HepG2 (cell line): ENCODE results near the gene MBD3. TPM values are rescaled to one million over a fixed set of nuclear protein-coding genes. Genes with fewer than 3 reads are reported as not detected.

Source experiments
- ATAC-seq: fragments of 200-7000 bp; cut with Tn5 transposase; 3 replicates; pipeline ENCODE4 v1.9.1; 2020; ENCODE audit warnings: mild to moderate bottlenecking, moderate library complexity
- BruUV-seq: library from RNA; stranded (reverse); fragments of 400-500 nt; replicated peaks from 2 replicates; lab custom pipeline; 2021; lab: Mats Ljungman, UMichigan
- CTCF ChIA-PET: fragments of 300-600 bp; formaldehyde crosslinking; extraction: SDS; loops from one replicate; lab custom pipeline; 2021; ENCODE audit warnings: low total read pairs, inconsistent platforms, low intra/inter-chr PET ratio; lab: Yijun Ruan, JAX
- POLR2A ChIA-PET: fragments of 350-600 bp; sonication (Branson Sonifier 250); formaldehyde crosslinking; loops from one replicate; lab custom pipeline; 2020; ENCODE audit warnings: antibody characterized with exemption, inconsistent platforms; lab: Yijun Ruan, JAX
- DNase-seq: peaks from one replicate; pipeline ENCODE4 v3.0.0-alpha.2; 2015; ENCODE audit warnings: low spot score
- FAIRE-seq: peaks from 3 replicates; lab custom pipeline; 2011; peaks lifted over from hg19 to GRCh38; lab: Jason Lieb, UNC
- H2AFZ ChIP-seq: one replicate; pipeline ENCODE4 v1.6.1; 2011; ENCODE audit warnings: low read length, inconsistent platforms
- H3K27ac ChIP-seq: fragments of 300-600 bp; 3 replicates; pipeline ENCODE4 v1.8.0; 2011; ENCODE audit warnings: mixed run types, mild to moderate bottlenecking, mixed read lengths, low read length, inconsistent platforms; ENCODE audit not compliant: insufficient read depth; ENCODE audit errors: extremely low read length
- H3K27me3 ChIP-seq, 2 experiments: fragments of 200-600 bp in 1 of 2; 2 replicates in 1 of 2; 3 replicates in 1 of 2; pipeline versions ENCODE4 v1.6.0 to v1.8.0; 2011; ENCODE audit warnings: low read length in 2 of 2, mild to moderate bottlenecking in 2 of 2, moderate library complexity in 2 of 2, inconsistent platforms in 1 of 2; ENCODE audit not compliant: insufficient read depth in 2 of 2, control insufficient read depth in 1 of 2
- H3K36me3 ChIP-seq, 2 experiments: fragments of 200-600 bp in 1 of 2; replicated peaks in 1 of 2; 2 replicates in 1 of 2; 3 replicates in 1 of 2; pipeline versions ENCODE4 v1.5.1 to v1.8.0; 2011; ENCODE audit warnings: low read length in 2 of 2, inconsistent platforms in 1 of 2; ENCODE audit not compliant: insufficient read depth in 2 of 2, control insufficient read depth in 1 of 2
- H3K4me1 ChIP-seq: 2 replicates; pipeline ENCODE4 v1.5.1; 2012; ENCODE audit warnings: low read length, inconsistent platforms; ENCODE audit not compliant: insufficient read depth
- H3K4me2 ChIP-seq: 2 replicates; pipeline ENCODE4 v1.6.0; 2011; ENCODE audit warnings: low read depth, low read length, inconsistent platforms
- H3K4me3 ChIP-seq, 3 experiments: fragments of 200-600 bp in 1 of 3; sonication (generic), shearing (Covaris generic) in 1 of 3; replicated peaks in 1 of 3; 2 replicates each; pipeline ENCODE4 v1.5.1; 2011 to 2016; ENCODE audit warnings: low read length in 3 of 3, inconsistent platforms in 2 of 3, low read depth in 2 of 3, mild to moderate bottlenecking in 2 of 3, control low read depth in 1 of 3, mixed read lengths in 1 of 3; ENCODE audit not compliant: insufficient read depth in 1 of 3
- H3K79me2 ChIP-seq: one replicate; pipeline ENCODE4 v1.6.1; 2011; ENCODE audit warnings: low read length, inconsistent platforms; ENCODE audit not compliant: insufficient read depth
- H3K9ac ChIP-seq: 2 replicates; pipeline ENCODE4 v1.6.0; 2011; ENCODE audit warnings: mild to moderate bottlenecking, low read depth, low read length, inconsistent platforms; ENCODE audit not compliant: insufficient read depth
- H3K9me3 ChIP-seq: 2 replicates; pipeline ENCODE4 v1.5.1; 2012; ENCODE audit warnings: mild to moderate bottlenecking, low read length
- H4K20me1 ChIP-seq: 2 replicates; pipeline ENCODE4 v1.6.0; 2011; ENCODE audit warnings: inconsistent platforms, mild to moderate bottlenecking, low read length, moderate library complexity; ENCODE audit not compliant: insufficient read depth
- GABPA ChIP-seq, 2 experiments: IDR thresholded peaks; 2 replicates each; pipeline ENCODE4 v1.6.1; 2011 to 2016; ENCODE audit warnings: low read depth in 2 of 2, low read length in 1 of 2, missing biosample characterization in 1 of 2, missing genetic modification characterization in 1 of 2
- HOXA9 ChIP-seq: sonication (generic); formaldehyde crosslinking; IDR thresholded peaks from 2 replicates; pipeline ENCODE4 v1.8.1; 2022; ENCODE audit warnings: missing genetic modification reagents, mild to moderate bottlenecking, moderate library complexity, borderline replicate concordance
- MAFK ChIP-seq, 2 experiments: IDR thresholded peaks in 1 of 2; conservative IDR thresholded peaks in 1 of 2; 2 replicates each; pipeline ENCODE4 v1.6.1; 2011; ENCODE audit warnings: improper control_type of control experiment in 2 of 2, low read length in 2 of 2
- NRL ChIP-seq: sonication (generic); formaldehyde crosslinking; IDR thresholded peaks from 2 replicates; pipeline ENCODE4 v1.5.0; 2020; ENCODE audit warnings: missing genetic modification reagents, mild to moderate bottlenecking, moderate library complexity, borderline replicate concordance
- RNF2 ChIP-seq: fragments of 450-650 bp; conservative IDR thresholded peaks from 2 replicates; pipeline ENCODE4 v1.6.1; 2016; ENCODE audit warnings: low read depth
- TCF7 ChIP-seq: sonication (generic); IDR thresholded peaks from 2 replicates; pipeline ENCODE4 v1.6.1; 2016; ENCODE audit warnings: antibody characterized with exemption, low read depth
- ZBTB26 ChIP-seq: IDR thresholded peaks from 2 replicates; pipeline ENCODE4 v1.6.1; 2016; ENCODE audit warnings: missing compliant biosample characterization, missing genetic modification reagents, borderline replicate concordance
- ZMYM2 ChIP-seq: sonication (generic); formaldehyde crosslinking; IDR thresholded peaks from 2 replicates; pipeline ENCODE4 v1.8.0; 2022; ENCODE audit warnings: mild to moderate bottlenecking, missing genetic modification reagents
- ZNF326 ChIP-seq: sonication (generic); formaldehyde crosslinking; IDR thresholded peaks from 2 replicates; pipeline ENCODE4 v1.4.0; 2020; ENCODE audit warnings: missing genetic modification reagents, borderline replicate concordance
- ZNF441 ChIP-seq: sonication (generic); formaldehyde crosslinking; IDR thresholded peaks from 2 replicates; pipeline ENCODE4 v1.7.0; 2021; ENCODE audit warnings: missing genetic modification reagents, borderline replicate concordance
- WGBS: methylation state at CpG from one replicate; pipeline ENCODE4 v1.1.6; 2017; ENCODE audit warnings: low lambda C conversion rate; 5-methylcytosine and 5-hydroxymethylcytosine counted together
- in situ Hi-C: cut with HindIII; loops from 2 replicates; pipeline ENCODE4 v1.10.0; 2017; ENCODE audit warnings: low pct_unique_long_range_greater_than_20kb; ENCODE audit not compliant: extremely low pct_ligation_motif_present
- intact Hi-C: fragments of 100-400 bp; cut with micrococcal nuclease; formaldehyde crosslinking; loops from one replicate; pipeline ENCODE4 v1.10.0; 2022; ENCODE audit not compliant: unreplicated experiment
- polyA plus RNA-seq, 8 experiments: library from polyadenylated mRNA; depleted of rRNA in 3 of 8; stranded (reverse) in 7 of 8; unstranded in 1 of 8; fragments of >200 nt; fragmentation: Illumina TruSeq in 4 of 8; extraction: Trizol in 4 of 8; gene quantifications; 2 replicates each; pipeline versions ENCODE4 v1.2.1 to v1.2.3, GENCODE V29; 2011 to 2016; ENCODE audit warnings: low read depth in 4 of 8, missing spikeins in 1 of 8, mixed read lengths in 1 of 8; ENCODE audit not compliant: insufficient read depth in 1 of 8
- total RNA-seq, 5 experiments: library from RNA; depleted of rRNA; stranded (reverse); fragments of >200 nt; fragmentation: Illumina TruSeq; extraction: Trizol; gene quantifications; 2 replicates each; pipeline ENCODE4 v1.2.3, GENCODE V29; 2016; ENCODE audit warnings: low read depth in 1 of 5

The MBD3 gene
- total and polyA plus RNA-seq, 2 of the 13 experiments (the other 11 are each of a cell fraction or from before 2014, with no cell fraction given), result 21.2 to 76.9 TPM

DNA sequence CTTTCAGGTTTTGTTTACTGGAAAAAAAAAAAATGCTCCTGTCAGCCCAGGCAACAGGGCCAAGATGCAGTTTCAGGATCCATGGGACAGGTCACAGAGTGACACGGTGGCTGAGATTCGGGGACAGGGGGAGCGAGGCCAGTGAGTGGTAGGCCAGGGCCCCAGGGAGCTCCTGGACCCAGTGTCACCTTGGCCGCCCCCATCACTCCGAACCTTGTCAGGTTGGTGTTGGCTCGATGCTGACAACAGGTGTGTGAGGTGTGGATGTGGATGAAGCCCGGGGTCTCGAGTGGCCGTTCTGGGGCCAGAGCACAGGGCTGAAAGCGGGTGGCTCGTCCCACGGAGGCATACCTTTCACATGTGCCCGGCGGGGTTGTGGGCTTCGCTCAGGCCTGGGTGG lies 18.7 kb upstream of the MBD3 start:
- Histone ChIP-seq H3K4me2 (no peak overlapping the region), H3K4me1 (peaks cover 9% of the 10 kb centered on the region), H4K20me1 (no peaks in the 10 kb centered on the region), H3K9me3 (no peaks in the 10 kb centered on the region), H2AFZ (no peak overlapping the region), H3K36me3 (peaks cover 26 to 38% of the 10 kb centered on the region in 2 experiments; a peak in 4 of 5 replicates), H3K9ac (no peak overlapping the region), H3K27me3 (no peaks in the 10 kb centered on the region), H3K27ac (no peak overlapping the region), H3K79me2 (no peaks in the 10 kb centered on the region), H3K4me3 (no peak overlapping the region)
- no peak for DNase-seq
- TF ChIP-seq ZBTB26 (CRISPR knock-in tag), result no peak
- TF ChIP-seq GABPA (IDR thresholded peaks at IDR 0.05; ENCODE audit: low read depth, low read length), result no peak
- TF ChIP-seq GABPA (CRISPR knock-in tag; IDR thresholded peaks at IDR 0.05; ENCODE audit: low read depth), result no peak
- no peak for TF ChIP-seq RNF2
- WGBS, result over 99% methylated on average over 9 of the region's 15 CpGs
- ChIA-PET CTCF (no interaction called here), POLR2A (no interaction called here)
- intact Hi-C loops, result no loop called here
- in situ Hi-C loops, result no loop called here
- ATAC-seq, result no peak
- BruUV-seq, result TSS peak; percentile 57
- no peak for FAIRE-seq

- H4K20me1 ChIP-seq, result no peaks in the 10 kb centered on the region
- BruUV-seq, result no TSS peak
- intact Hi-C loops (no loop called here), in situ Hi-C loops (no loop called here)
- H3K4me3 ChIP-seq, result no peak overlapping the region
- DNase-seq (no peak), ATAC-seq (no peak), FAIRE-seq (no peak)
- 89% methylated on average over 11 of the region's 11 CpGs for WGBS
- H3K4me1 ChIP-seq, result peaks cover 13% of the 10 kb centered on the region
- ChIA-PET POLR2A (no interaction called here), CTCF (no interaction called here)
- no peaks in the 10 kb centered on the region for H3K79me2 ChIP-seq
- H3K27ac ChIP-seq, result no peak overlapping the region
- H3K9ac ChIP-seq, result no peak overlapping the region
- no peaks in the 10 kb centered on the region; a peak in 1 of 5 replicates for H3K27me3 ChIP-seq
- TF ChIP-seq TCF7 (no peak), ZNF326 (CRISPR knock-in tag) (no peak), MAFK (conservative IDR thresholded peaks at IDR 0.05 in 1 of 2, IDR thresholded peaks at IDR 0.05 in 1 of 2; ENCODE audit: low read length in 2 of 2) (no peak), ZMYM2 (CRISPR knock-in tag) (no peak), HOXA9 (CRISPR knock-in tag) (no peak), NRL (no peak), ZNF441 (no peak)
- H3K36me3 ChIP-seq, result peaks cover 22 to 33% of the 10 kb centered on the region in 2 experiments; a peak in 4 of 5 replicates
- no peak overlapping the region for H3K4me2 ChIP-seq
- no peaks in the 10 kb centered on the region for H3K9me3 ChIP-seq
- no peak overlapping the region for H2AFZ ChIP-seq
Observed at GRCh38 chr19:1610579-1610978, 17.9 kb upstream of the MBD3 start.
